ENCODE measurements around the gene TMEM131.
"Not testable (repeated sequence)": the region's sequence is repeated elsewhere in the genome, so short reads cannot be mapped to it uniquely, and the experiment has no call there.

The TMEM131 gene

DNA sequence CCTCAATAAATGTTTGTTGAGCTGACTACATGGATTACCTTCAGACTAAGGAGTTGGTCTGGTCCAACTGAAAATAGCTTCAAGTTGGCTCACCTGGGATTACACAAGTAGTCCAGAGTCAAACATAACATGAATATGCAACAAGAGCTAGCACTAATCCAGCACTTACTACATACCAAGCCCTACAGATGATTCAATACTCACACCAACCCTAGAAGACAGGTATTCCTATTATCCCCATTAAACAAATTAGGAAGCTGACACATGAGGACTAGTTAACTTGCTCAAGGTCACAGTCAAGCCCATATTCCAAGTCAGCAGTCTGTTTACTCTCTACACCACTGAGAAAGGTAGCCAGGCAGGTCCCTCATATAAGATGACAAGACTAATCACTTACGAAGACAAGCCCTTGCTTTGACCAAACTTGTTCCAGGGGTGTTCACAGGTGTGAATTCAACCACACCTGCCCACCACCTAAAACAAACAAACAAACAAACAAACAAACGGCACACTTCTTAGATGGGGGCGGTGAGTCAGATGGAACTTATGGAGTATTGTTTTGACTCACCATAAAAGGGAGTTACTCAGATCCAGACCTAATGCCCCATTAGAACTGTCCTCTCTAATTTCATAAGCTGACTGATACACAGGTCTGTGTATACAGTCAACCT lies 29.1 kb downstream of the TMEM131 start:
- peaks cover 17 to 32% of the 10 kb centered on the region in 2 donors for H3K36me3 Mint-ChIP-seq
- H3K4me1 Mint-ChIP-seq: peaks cover 46 to 83% of the 10 kb centered on the region in 2 donors
- DNase-seq (no peak), ATAC-seq (replicated peaks) (peak; percentile 81 to 88)
- no peaks in the 10 kb centered on the region for H3K27me3 Mint-ChIP-seq
- peak overlapping the region in 1 of 2 donors; percentile 21 for H3K4me3 Mint-ChIP-seq
- peak overlapping the region; percentile 87 for H3K27ac Mint-ChIP-seq
- peaks cover 4 to 7% of the 10 kb centered on the region in 2 donors for H3K9me3 Mint-ChIP-seq

DNA sequence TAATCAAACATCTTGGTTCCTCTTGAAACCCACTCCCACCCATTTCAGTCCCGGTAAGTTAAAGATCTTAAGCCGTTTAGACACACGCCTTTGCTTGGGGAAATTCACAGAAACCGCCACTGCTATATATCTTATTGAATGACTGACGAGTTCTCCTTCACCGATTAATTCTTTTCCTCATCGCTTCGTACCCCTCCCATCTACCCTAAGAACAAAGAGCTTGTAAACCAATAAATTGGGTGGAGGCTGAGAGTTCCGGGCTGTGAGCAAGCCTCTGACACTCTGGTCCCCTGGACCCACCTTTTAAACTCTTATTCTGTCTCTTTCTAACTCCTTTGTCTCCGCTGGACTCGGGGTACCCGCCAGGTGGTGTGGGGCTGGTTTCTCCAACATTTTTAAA lies 30.6 kb downstream of the TMEM131 start:
- H3K4me3 Mint-ChIP-seq: peak overlapping the region in 1 of 2 donors; percentile 32
- DNase-seq (no peak), ATAC-seq (replicated peaks) (no peak)
- no peaks in the 10 kb centered on the region for H3K27me3 Mint-ChIP-seq
- peaks cover 14 to 29% of the 10 kb centered on the region in 2 donors for H3K36me3 Mint-ChIP-seq
- H3K4me1 Mint-ChIP-seq: peaks cover 40 to 72% of the 10 kb centered on the region in 2 donors
- H3K9me3 Mint-ChIP-seq: peaks cover 2 to 5% of the 10 kb centered on the region in 2 donors
- no peak overlapping the region for H3K27ac Mint-ChIP-seq

DNA sequence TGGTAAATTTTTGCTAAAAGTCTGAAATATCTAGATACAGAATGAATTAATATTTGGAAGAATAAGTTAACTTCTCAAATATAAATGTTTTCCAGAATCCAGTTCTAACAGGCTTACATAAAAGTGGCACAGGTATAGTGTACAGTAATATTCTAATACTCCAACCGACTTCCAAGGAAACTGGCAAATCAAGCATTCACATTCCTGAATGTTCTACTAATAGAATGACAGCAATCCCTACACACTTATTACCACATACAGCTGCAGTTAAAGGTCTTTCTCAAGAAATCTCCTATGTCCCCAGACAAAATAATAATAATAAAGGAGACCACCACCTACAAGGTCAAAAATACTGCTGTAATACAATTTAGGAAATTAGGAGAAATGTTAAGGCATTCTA lies 31.9 kb downstream of the TMEM131 start:
- Mint-ChIP-seq H3K27me3 (no peaks in the 10 kb centered on the region), H3K4me1 (peaks cover 38 to 72% of the 10 kb centered on the region in 2 donors), H3K27ac (no peak overlapping the region), H3K9me3 (peaks cover 0 to 4% of the 10 kb centered on the region in 2 donors), H3K36me3 (peaks cover 13 to 24% of the 10 kb centered on the region in 2 donors), H3K4me3 (no peak overlapping the region)
- ATAC-seq (replicated peaks) (no peak), DNase-seq (no peak)

DNA sequence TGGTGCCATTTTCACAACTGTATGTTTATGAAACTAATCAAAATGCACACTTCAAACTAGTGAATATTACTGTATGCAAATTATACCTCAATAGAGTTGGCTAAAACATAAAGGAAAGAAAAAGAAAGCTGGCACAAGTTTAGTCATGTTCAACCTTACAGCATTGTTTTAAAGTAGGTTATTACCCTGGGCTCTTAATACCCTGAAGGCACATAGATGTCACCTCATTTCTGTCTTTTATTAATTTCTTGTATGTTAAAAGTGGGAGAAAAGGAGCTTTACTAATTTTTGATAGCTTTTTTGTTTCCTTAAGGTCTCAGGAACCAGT lies 32.7 kb downstream of the TMEM131 start:
- Mint-ChIP-seq H3K27ac (peak overlapping the region; percentile 11), H3K4me3 (no peak overlapping the region), H3K36me3 (peaks cover 16 to 29% of the 10 kb centered on the region in 2 donors), H3K9me3 (peaks cover 0 to 4% of the 10 kb centered on the region in 2 donors), H3K4me1 (peaks cover 41 to 72% of the 10 kb centered on the region in 2 donors), H3K27me3 (no peaks in the 10 kb centered on the region)
- no peak for ATAC-seq (replicated peaks)
- DNase-seq: no peak

DNA sequence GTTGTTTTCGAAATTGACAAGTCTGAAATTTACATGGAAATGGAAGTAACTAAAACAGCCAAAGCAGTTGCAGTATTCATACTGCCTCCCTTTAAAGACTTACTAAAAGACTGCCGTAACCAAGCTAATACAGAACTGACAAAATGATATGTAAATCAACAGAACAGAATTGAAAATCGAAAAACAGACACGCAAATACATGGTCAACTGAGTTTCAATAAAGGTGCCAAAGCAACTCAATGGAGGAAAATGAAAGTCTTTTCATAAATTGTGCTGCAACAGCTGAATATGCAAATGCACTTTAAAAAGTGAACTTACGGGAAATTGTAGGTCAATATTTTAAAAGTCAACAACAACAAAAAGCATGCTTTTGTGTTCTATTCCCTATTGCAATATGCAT lies 34.2 kb downstream of the TMEM131 start:
- ATAC-seq (replicated peaks) (no peak), DNase-seq (no peak)
- Mint-ChIP-seq H3K4me3 (no peak overlapping the region), H3K9me3 (peaks cover 0 to 4% of the 10 kb centered on the region in 2 donors), H3K36me3 (peaks cover 15 to 22% of the 10 kb centered on the region in 2 donors), H3K27me3 (no peaks in the 10 kb centered on the region), H3K27ac (no peak overlapping the region), H3K4me1 (peaks cover 36 to 65% of the 10 kb centered on the region in 2 donors)

DNA sequence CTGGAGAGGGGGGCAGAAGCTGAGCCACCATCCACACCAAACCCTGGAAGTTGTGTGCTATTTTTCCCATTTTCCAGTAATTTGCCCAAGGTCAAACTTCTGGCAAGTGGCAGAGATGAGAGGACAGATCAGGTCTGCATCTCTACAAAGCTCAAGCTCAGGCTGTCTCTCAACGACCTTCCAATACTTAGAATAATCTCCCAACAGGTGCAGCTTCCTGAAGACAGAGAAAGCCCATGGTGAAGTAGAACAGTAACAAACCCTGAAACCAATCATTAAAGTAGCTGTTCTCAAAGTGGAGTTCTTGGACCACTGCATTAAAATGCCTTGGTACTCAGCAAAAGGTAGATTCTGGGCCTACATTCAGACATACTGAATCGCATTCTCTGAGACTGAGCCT lies 37.6 kb downstream of the TMEM131 start:
- Mint-ChIP-seq H3K27ac (peak overlapping the region; percentile 20), H3K4me1 (peaks cover 39 to 71% of the 10 kb centered on the region in 2 donors), H3K27me3 (no peaks in the 10 kb centered on the region), H3K9me3 (no peaks in the 10 kb centered on the region), H3K36me3 (peaks cover 15 to 28% of the 10 kb centered on the region in 2 donors), H3K4me3 (no peak overlapping the region)
- no peak for ATAC-seq (replicated peaks)
- no peak for DNase-seq

DNA sequence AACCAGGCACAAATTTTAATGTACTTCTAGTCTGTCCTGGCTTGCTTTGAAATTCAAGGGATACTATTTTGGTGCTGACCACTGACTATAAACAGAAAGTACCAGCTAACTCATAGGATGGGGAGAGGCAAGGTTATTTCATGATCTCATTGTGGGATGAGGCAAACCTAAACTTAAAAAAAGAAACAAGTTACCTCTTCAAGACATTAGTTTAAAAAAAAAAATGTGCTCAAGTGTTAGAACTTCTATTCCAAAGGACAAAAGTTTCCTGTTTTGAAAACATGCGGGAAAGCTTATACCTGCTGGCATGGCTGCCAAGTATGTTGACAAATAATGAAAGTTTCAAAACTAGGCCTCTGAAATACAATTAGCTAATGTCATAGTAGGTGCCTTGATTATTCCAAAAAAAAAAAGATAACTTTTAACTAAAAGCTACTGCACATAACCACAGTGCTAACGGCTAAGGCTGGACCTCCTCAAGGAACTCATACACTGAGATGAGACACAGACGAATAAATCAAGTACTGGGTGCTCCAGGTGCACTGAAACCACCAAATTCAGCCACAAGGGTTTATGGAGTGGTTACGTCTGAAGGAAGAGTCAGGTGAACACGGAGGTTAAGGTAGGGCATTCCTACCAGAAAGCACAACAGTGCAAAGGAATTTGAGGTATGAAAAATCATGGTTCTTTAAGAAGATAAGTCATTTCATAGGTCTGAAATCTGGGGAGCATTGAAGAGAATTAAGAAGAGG lies 38.1 kb downstream of the TMEM131 start:
- H3K4me1 Mint-ChIP-seq: peaks cover 41 to 73% of the 10 kb centered on the region in 2 donors

DNA sequence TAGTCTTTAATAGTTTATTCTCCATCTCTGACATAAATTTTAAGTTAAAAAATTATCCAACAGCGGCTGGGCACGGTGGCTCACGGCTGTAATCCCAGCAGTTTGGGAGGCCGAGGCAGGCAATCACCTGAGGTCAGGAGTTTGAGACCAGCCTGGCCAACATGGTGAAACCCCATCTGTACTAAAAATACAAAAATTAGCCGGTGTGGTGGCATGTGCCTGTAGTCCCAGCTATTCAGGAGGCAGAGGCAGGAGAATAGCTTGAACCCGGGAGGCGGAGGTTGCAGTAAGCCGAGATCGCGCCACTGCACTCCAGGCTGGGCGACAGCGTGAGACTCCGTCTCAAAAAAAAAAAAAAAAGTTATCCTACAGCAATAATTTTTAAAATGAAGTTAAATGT lies 39.0 kb downstream of the TMEM131 start:
- not testable (repeated sequence) for DNase-seq; H3K27ac Mint-ChIP-seq; H3K27me3 Mint-ChIP-seq; H3K9me3 Mint-ChIP-seq; ATAC-seq (replicated peaks); H3K4me3 Mint-ChIP-seq
- Mint-ChIP-seq H3K4me1 (peaks cover 47 to 75% of the 10 kb centered on the region in 2 donors), H3K36me3 (peaks cover 19 to 29% of the 10 kb centered on the region in 2 donors)

More for the DNA sequence above, 38.1 kb downstream of the TMEM131 start:
- Mint-ChIP-seq H3K36me3 (peaks cover 15 to 27% of the 10 kb centered on the region in 2 donors), H3K9me3 (no peaks in the 10 kb centered on the region), H3K4me3 (no peak overlapping the region), H3K27ac (peak overlapping the region; percentile 20), H3K27me3 (no peaks in the 10 kb centered on the region)
- ATAC-seq (replicated peaks): peak; percentile 31 to 58
- no peak for DNase-seq

DNA sequence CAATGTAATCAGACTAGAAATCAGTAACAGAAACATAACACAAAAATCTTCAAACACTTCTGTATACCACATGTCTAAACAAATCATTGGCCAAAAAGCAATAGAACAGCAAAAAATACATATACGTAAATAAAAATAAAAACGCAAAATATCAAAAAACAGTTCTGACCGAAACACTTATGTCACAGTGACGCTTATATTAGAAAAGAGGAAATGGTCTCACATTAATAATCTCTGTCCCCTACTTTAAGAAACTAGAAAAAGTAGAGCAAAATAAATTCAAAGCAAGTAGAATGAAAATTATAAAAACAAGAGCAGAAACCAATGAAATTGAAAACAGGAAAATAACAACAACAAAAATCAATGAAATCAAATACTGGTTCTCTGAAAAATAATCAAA lies 41.9 kb downstream of the TMEM131 start:
- Mint-ChIP-seq H3K27me3 (no peaks in the 10 kb centered on the region), H3K27ac (peak overlapping the region; percentile 70), H3K4me3 (peak overlapping the region; percentile 33 to 37), H3K9me3 (peaks cover 3% of the 10 kb centered on the region in 2 donors), H3K36me3 (peaks cover 22 to 39% of the 10 kb centered on the region in 2 donors), H3K4me1 (peaks cover 55 to 87% of the 10 kb centered on the region in 2 donors)
- DNase-seq (no peak), ATAC-seq (replicated peaks) (no peak)

DNA sequence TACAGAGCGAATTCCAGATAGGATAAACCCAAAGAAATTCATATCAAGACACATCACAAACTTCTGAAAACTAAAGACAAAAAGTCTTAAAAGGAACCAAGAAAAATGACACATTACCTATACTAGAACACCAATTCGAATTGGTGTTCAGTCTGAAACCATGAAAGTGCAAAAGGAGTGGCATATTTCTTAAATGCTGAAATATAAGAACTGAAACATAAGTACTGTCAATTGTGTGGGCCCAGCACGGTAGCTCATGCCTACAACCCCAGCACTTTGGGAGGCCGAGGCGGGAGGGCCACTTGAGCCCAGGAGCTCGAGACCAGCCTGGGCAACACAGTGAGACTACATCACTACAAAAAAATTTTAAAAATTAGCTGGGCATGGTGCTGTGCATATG lies 43.4 kb downstream of the TMEM131 start:
- H3K27ac Mint-ChIP-seq: peak overlapping the region; percentile 89
- H3K4me1 Mint-ChIP-seq: peaks cover 46 to 86% of the 10 kb centered on the region in 2 donors
- H3K36me3 Mint-ChIP-seq: peaks cover 28 to 40% of the 10 kb centered on the region in 2 donors

DNA sequence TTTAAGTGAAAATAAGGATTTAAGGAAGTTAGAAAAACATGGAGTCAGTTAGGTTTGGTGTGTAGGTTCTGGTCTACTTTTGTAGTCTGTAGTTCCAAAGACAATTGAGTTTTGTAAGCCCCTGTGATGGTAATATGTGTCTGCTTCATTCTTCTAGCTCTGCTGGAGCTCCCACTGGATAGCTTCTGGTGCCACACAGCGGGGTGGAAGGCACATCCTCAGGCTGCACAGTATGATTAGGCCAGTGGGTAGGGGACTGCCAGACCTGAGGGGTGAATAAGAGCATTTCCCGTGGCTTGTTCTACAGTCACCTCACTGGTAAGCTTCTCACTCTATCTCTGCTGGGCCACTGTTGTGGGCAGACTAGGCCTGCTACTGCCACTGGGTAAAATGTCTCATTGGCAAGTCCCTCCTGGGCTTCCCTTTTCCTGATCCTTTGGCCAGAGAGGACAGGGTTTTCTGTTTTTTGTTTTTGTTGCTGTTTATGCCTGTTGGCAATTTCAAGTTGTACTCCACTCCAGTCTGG lies 44.5 kb downstream of the TMEM131 start:
- DNase-seq: no peak
- peaks cover 50 to 95% of the 10 kb centered on the region in 2 donors for H3K4me1 Mint-ChIP-seq
- H3K36me3 Mint-ChIP-seq: peaks cover 28 to 46% of the 10 kb centered on the region in 2 donors
- no peaks in the 10 kb centered on the region for H3K27me3 Mint-ChIP-seq
- peak overlapping the region; percentile 6 to 14 for H3K4me3 Mint-ChIP-seq
- peak overlapping the region; percentile 89 for H3K27ac Mint-ChIP-seq
- peak; percentile 89 to 93 for ATAC-seq (replicated peaks)
- peaks cover 4 to 5% of the 10 kb centered on the region in 2 donors for H3K9me3 Mint-ChIP-seq

More for the DNA sequence above, 43.4 kb downstream of the TMEM131 start:
- Mint-ChIP-seq H3K9me3 (peaks cover 4 to 5% of the 10 kb centered on the region in 2 donors), H3K27me3 (no peaks in the 10 kb centered on the region), H3K4me3 (peak overlapping the region in 1 of 2 donors; percentile 56)
- DNase-seq: no peak
- ATAC-seq (replicated peaks): peak; percentile 64 to 75

DNA sequence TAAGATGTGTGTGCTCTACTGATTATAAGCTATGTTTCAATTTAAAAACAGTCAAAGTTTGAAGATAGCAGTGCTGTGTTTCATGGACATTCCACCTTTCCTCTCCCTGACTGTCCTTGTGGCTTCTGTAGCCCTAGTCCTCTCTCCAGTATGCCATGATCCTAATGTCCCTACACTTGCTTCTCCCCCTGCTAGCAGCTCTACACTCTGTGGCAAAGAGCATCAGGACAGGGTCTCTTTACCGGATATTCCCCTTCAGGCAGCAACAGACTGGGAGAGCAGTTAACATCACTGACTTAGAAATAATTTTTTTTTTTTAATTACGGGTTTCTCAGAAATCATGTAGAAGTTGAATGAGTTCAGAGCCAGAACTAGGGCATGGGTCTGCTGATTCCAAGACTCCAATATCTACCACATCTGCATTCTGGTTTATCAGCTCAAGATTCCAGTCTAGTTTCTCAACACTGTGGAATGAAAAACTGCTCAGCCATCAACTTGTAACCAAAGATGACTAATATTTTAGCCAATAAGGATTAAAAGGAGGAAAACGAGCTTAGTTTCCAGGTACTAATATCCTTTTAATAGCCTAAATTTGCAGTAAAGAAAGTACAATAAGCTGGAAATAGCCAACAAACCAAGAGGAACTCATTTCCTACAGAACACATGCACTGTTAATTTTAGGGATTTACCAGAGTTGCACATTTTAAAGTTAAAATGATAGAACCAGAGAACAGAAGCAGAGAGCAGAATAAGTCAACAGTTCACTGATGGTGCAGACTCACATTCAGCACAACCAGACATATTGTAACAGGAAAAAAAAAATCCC lies 45.2 kb downstream of the TMEM131 start:
- Mint-ChIP-seq H3K9me3 (peaks cover 4 to 5% of the 10 kb centered on the region in 2 donors), H3K4me3 (no peak overlapping the region), H3K27ac (peak overlapping the region; percentile 89), H3K4me1 (peaks cover 48 to 90% of the 10 kb centered on the region in 2 donors), H3K27me3 (no peaks in the 10 kb centered on the region), H3K36me3 (peaks cover 28 to 46% of the 10 kb centered on the region in 2 donors)
- DNase-seq (no peak), ATAC-seq (replicated peaks) (no peak)

DNA sequence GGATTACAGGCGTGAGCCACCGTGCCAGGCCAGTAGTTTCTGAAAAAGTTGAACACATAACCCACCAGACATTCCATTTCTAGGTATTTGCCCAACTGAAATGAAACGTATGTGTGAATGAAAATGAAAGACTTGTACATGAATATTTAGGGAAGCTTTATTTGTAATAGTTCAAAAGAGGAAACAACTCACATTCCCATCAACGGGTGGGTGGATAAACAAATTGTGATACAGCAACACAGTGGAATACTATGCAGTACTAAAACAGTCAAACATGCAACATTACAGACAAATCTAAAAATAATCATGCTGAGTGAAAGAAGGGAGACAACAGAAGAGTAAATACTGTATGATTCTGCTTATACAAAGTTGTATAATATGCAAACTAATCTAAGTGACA lies 46.8 kb downstream of the TMEM131 start:
- H3K4me1 Mint-ChIP-seq: peaks cover 49 to 94% of the 10 kb centered on the region in 2 donors

DNA sequence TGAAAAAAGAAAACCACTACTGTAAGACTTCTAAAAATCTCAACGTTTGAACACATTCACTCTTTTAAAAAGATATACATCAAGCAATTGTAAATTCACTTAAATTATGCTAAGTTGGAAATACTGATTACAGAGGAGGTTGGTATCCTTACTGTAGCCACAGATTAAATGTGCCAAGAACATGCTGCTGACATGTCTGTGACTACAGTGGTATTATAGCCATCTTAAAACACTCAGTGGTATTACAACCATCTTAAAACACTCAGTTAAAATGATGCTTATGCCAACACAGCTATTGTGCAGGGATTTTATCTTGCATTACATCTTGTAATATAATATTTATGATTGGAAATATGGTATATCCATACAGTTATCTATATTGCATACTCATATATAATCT lies 50.0 kb downstream of the TMEM131 start:
- Mint-ChIP-seq H3K4me1 (peaks cover 33 to 74% of the 10 kb centered on the region in 2 donors), H3K36me3 (peaks cover 33 to 55% of the 10 kb centered on the region in 2 donors), H3K9me3 (peaks cover 4 to 6% of the 10 kb centered on the region in 2 donors), H3K27ac (no peak overlapping the region), H3K4me3 (no peak overlapping the region), H3K27me3 (no peaks in the 10 kb centered on the region)
- DNase-seq (no peak), ATAC-seq (replicated peaks) (no peak)

More for the DNA sequence above, 46.8 kb downstream of the TMEM131 start:
- ATAC-seq (replicated peaks): no peak
- Mint-ChIP-seq H3K27me3 (no peaks in the 10 kb centered on the region), H3K4me3 (no peak overlapping the region), H3K27ac (no peak overlapping the region), H3K36me3 (peaks cover 31 to 44% of the 10 kb centered on the region in 2 donors), H3K9me3 (peaks cover 4 to 5% of the 10 kb centered on the region in 2 donors)
- DNase-seq: no peak
